ENCODE data around the gene USP5.
A peak's percentile ranks its signal among the peaks of the same experiment; 100 is the strongest.
"Not testable (repeated sequence)": the region's sequence is repeated elsewhere in the genome, so short reads cannot be mapped to it uniquely, and the experiment has no call there.

The USP5 gene

GRCh38 chr12:6865307-6865706 lies 13.4 kb downstream of the USP5 start:
- peaks cover 32% of the 10 kb centered on the region for H3K36me3 ChIP-seq (ENCODE audit: control insufficient read depth, insufficient read depth, low read length)
- not testable (repeated sequence) for H3K4me3 ChIP-seq (ENCODE audit: low read length); H3K4me1 ChIP-seq (ENCODE audit: control insufficient read depth, insufficient read depth, low read length); DNase-seq (ENCODE audit: low read depth, low spot score); H3K27me3 ChIP-seq (ENCODE audit: control insufficient read depth, insufficient read depth, low read length); H3K27ac ChIP-seq (ENCODE audit: low read length); H3K9me3 ChIP-seq (ENCODE audit: control insufficient read depth, insufficient read depth, low read length)
- no CpG with 5 or more reads among the region's 5 CpGs for WGBS (ENCODE audit: insufficient coverage, insufficient read length)

DNA sequence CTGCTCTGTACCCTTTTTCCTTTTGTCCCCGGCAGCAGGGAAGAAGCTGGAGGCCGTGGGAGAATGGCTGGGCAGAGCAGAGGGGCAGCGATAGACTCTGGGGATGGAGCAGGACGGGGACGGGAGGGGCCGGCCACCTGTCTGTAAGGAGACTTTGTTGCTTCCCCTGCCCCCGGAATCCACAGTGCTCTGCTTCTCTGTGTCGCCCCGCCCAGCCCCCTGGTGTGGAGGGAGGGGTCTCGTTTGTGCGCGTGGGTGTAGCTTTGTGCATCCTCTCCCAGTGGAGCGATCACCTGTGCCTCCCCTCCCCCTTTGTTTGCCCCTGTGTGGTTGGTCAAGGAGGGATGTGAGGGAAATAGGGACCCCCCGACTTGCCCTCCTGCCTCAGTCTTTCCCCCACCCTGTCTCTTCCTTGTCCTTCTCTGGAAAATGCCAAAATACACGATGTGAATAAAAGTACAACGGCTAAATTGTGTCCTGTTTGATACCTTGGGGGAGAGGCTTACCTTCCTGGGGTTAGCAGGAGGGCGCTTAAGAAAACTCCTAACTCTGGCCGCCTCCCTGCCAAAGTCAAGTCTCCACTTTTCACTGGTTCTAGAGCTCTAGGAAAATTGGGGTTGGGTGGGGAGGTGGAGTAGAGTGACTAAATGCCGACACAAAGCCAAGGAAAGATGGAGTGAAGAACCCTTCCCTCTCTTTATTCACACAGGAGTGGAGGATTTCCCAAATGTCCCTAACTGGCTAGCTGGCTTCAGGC lies 14.4 kb downstream of the USP5 start:
- H3K4me1 ChIP-seq (ENCODE audit: control insufficient read depth, insufficient read depth, low read length), result peaks cover 9% of the 10 kb centered on the region
- no CpG with 5 or more reads among the region's 19 CpGs for WGBS (ENCODE audit: insufficient coverage, insufficient read length)
- no peak overlapping the region for H3K27ac ChIP-seq (ENCODE audit: low read length)
- no peaks in the 10 kb centered on the region for H3K27me3 ChIP-seq (ENCODE audit: control insufficient read depth, insufficient read depth, low read length)
- H3K4me3 ChIP-seq (ENCODE audit: low read length), result no peak overlapping the region; the same call in 1 of the 2 replicates
- no peak for DNase-seq (ENCODE audit: low read depth, low spot score)
- peaks cover 31% of the 10 kb centered on the region for H3K36me3 ChIP-seq (ENCODE audit: control insufficient read depth, insufficient read depth, low read length)
- no peaks in the 10 kb centered on the region for H3K9me3 ChIP-seq (ENCODE audit: control insufficient read depth, insufficient read depth, low read length)

DNA sequence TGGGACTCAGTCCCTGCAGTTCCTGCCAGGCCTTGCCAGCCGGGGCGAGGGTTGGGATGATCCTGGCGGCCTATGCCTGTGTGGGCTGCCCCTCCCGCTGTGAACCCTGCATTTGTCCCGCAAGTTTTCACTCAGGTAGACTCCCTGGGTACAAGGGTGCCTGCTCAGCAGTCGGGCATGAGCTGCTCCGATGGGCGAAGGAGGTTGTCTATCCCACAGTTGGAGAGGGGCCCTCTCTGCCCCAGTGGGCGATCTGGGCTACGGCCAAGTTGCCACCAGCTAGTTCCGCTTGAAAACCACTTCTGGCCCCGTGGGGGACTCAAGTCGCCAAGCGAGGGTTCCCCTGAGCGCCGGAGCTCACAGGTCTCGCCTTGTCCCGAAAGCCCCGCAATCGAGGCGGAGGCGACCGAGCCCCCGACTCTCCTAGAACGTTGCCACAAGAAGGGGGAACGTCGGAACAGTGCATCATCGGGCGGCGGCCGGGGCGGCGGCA lies 15.0 kb downstream of the USP5 start:
- Histone ChIP-seq H3K4me3 (ENCODE audit: low read length) (peak overlapping the region; percentile 91; the same call in 1 of the 2 replicates), H3K36me3 (ENCODE audit: control insufficient read depth, insufficient read depth, low read length) (peaks cover 27% of the 10 kb centered on the region), H3K27ac (ENCODE audit: low read length) (no peak overlapping the region), H3K9me3 (ENCODE audit: control insufficient read depth, insufficient read depth, low read length) (no peaks in the 10 kb centered on the region), H3K27me3 (ENCODE audit: control insufficient read depth, insufficient read depth, low read length) (no peaks in the 10 kb centered on the region), H3K4me1 (ENCODE audit: control insufficient read depth, insufficient read depth, low read length) (peaks cover 9% of the 10 kb centered on the region)
- no CpG with 5 or more reads among the region's 33 CpGs for WGBS (ENCODE audit: insufficient coverage, insufficient read length)
- DNase-seq (ENCODE audit: low read depth, low spot score), result no peak

GRCh38 chr12:6867413-6868210 lies 15.7 kb downstream of the USP5 start, which contains the start of gene TPI1:
TSS of gene TPI1 (plus strand) at chr12:6867531. CDS start at chr12:6867567, 36 bp downstream.
- peak within 1 kb of the TSS; percentile 91 for H3K4me3 ChIP-seq (ENCODE audit: low read length)
- peaks cover 9% of the 10 kb centered on the region for H3K4me1 ChIP-seq (ENCODE audit: control insufficient read depth, insufficient read depth, low read length)
- no CpG with 5 or more reads among the region's 86 CpGs for WGBS (ENCODE audit: insufficient coverage, insufficient read length)
- H3K27me3 ChIP-seq (ENCODE audit: control insufficient read depth, insufficient read depth, low read length), result no peaks in the 10 kb centered on the region
- H3K36me3 ChIP-seq (ENCODE audit: control insufficient read depth, insufficient read depth, low read length), result peaks cover 27% of the 10 kb centered on the region
- no peak for DNase-seq (ENCODE audit: low read depth, low spot score)
- H3K9me3 ChIP-seq (ENCODE audit: control insufficient read depth, insufficient read depth, low read length), result no peaks in the 10 kb centered on the region
- H3K27ac ChIP-seq (ENCODE audit: low read length), result no peak within 1 kb of the TSS

- Histone ChIP-seq H3K27ac (ENCODE audit: low read length) (no peak overlapping the region), H3K4me3 (ENCODE audit: low read length) (peak overlapping the region; percentile 91), H3K27me3 (ENCODE audit: control insufficient read depth, insufficient read depth, low read length) (no peaks in the 10 kb centered on the region), H3K36me3 (ENCODE audit: control insufficient read depth, insufficient read depth, low read length) (peaks cover 27% of the 10 kb centered on the region), H3K9me3 (ENCODE audit: control insufficient read depth, insufficient read depth, low read length) (no peaks in the 10 kb centered on the region), H3K4me1 (ENCODE audit: control insufficient read depth, insufficient read depth, low read length) (peaks cover 9% of the 10 kb centered on the region)
- no CpG with 5 or more reads among the region's 22 CpGs for WGBS (ENCODE audit: insufficient coverage, insufficient read length)
- DNase-seq (ENCODE audit: low read depth, low spot score), result no peak
These were observed 16.5 kb downstream of the USP5 start for GRCh38 chr12:6868211-6869048.

DNA sequence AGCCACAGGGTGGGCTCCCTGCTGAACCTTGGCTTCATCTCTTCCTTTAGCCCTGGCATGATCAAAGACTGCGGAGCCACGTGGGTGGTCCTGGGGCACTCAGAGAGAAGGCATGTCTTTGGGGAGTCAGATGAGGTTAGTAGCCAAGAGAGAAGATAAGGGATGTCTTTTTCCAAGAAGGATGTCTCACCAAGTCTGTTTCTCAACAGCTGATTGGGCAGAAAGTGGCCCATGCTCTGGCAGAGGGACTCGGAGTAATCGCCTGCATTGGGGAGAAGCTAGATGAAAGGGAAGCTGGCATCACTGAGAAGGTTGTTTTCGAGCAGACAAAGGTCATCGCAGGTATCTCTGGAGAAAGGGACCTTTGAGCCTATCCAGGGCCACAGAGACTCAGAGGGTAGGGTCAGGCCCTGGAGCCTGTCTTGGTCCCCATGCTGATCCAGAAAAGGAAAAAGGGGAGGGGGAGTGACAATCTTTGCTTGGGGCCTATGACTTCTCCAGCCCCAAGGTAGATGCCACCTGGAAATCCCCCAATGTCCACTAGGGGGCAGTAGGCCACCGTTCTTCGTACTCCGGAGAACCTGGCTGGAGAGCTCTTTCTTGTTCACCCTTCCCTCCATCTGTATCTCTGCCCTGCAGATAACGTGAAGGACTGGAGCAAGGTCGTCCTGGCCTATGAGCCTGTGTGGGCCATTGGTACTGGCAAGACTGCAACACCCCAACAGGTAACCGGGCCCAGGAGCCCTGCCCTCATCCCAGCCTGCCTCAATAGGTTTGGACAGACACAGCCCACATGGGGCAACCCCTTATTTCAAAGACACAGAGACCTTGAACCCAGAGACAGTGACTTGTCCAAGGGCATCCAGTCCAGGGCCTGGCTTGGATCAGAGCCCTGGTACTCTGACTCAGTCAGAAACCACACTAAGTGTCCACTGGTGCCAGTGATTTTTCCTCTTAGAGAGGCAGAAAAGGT lies 17.4 kb downstream of the USP5 start:
- no peak for DNase-seq (ENCODE audit: low read depth, low spot score)
- no CpG with 5 or more reads among the region's 12 CpGs for WGBS (ENCODE audit: insufficient coverage, insufficient read length)
- H3K27me3 ChIP-seq (ENCODE audit: control insufficient read depth, insufficient read depth, low read length), result no peaks in the 10 kb centered on the region
- H3K4me1 ChIP-seq (ENCODE audit: control insufficient read depth, insufficient read depth, low read length), result peaks cover 9% of the 10 kb centered on the region
- H3K36me3 ChIP-seq (ENCODE audit: control insufficient read depth, insufficient read depth, low read length), result peaks cover 24% of the 10 kb centered on the region
- H3K9me3 ChIP-seq (ENCODE audit: control insufficient read depth, insufficient read depth, low read length), result no peaks in the 10 kb centered on the region
- H3K27ac ChIP-seq (ENCODE audit: low read length), result no peak overlapping the region
- peak overlapping the region; percentile 91; the same call in 1 of the 2 replicates for H3K4me3 ChIP-seq (ENCODE audit: low read length)

GRCh38 chr12:6870304-6870703 lies 18.4 kb downstream of the USP5 start:
- peaks cover 18% of the 10 kb centered on the region for H3K36me3 ChIP-seq (ENCODE audit: control insufficient read depth, insufficient read depth, low read length)
- H3K27me3 ChIP-seq (ENCODE audit: control insufficient read depth, insufficient read depth, low read length); DNase-seq (ENCODE audit: low read depth, low spot score); H3K4me3 ChIP-seq (ENCODE audit: low read length); H3K4me1 ChIP-seq (ENCODE audit: control insufficient read depth, insufficient read depth, low read length); H3K9me3 ChIP-seq (ENCODE audit: control insufficient read depth, insufficient read depth, low read length); H3K27ac ChIP-seq (ENCODE audit: low read length): not testable (repeated sequence)
- WGBS (ENCODE audit: insufficient coverage, insufficient read length), result no CpG with 5 or more reads among the region's 4 CpGs

- no peak overlapping the region for H3K27ac ChIP-seq (ENCODE audit: low read length)
- peaks cover 6% of the 10 kb centered on the region for H3K4me1 ChIP-seq (ENCODE audit: control insufficient read depth, insufficient read depth, low read length)
- H3K36me3 ChIP-seq (ENCODE audit: control insufficient read depth, insufficient read depth, low read length), result peaks cover 20% of the 10 kb centered on the region
- no peak overlapping the region; the same call in 1 of the 2 replicates for H3K4me3 ChIP-seq (ENCODE audit: low read length)
- no peak for DNase-seq (ENCODE audit: low read depth, low spot score)
- no peaks in the 10 kb centered on the region for H3K9me3 ChIP-seq (ENCODE audit: control insufficient read depth, insufficient read depth, low read length)
- no CpG with 5 or more reads among the region's 12 CpGs for WGBS (ENCODE audit: insufficient coverage, insufficient read length)
- no peaks in the 10 kb centered on the region for H3K27me3 ChIP-seq (ENCODE audit: control insufficient read depth, insufficient read depth, low read length)
These were observed 19.4 kb downstream of the USP5 start for GRCh38 chr12:6871052-6871957.
